Measurements from ENCODE around the gene CANT1.

- TF ChIP-seq EZH2 (IDR thresholded peaks at IDR 0.05; ENCODE audit: low read depth) = no peak
- no peak for TF ChIP-seq CTCF (conservative IDR thresholded peaks at IDR 0.05)
Measured at GRCh38 chr17:78954684-78955083, 54.9 kb downstream of the CANT1 start.

Measured in PC-9 (cell line).